ENCODE measurements around the gene PWP1.

The PWP1 gene

GRCh38 chr12:107735763-107736162, 50.2 kb downstream of the PWP1 start:
- no peaks in the 10 kb centered on the region for H3K27me3 ChIP-seq (ENCODE audit: control insufficient read depth in 1 of 2, insufficient read depth in 2 of 2, low read length in 2 of 2)
- H3K4me1 ChIP-seq (ENCODE audit: control insufficient read depth, insufficient read depth, low read length), result no peaks in the 10 kb centered on the region
- peaks cover 53 to 56% of the 10 kb centered on the region in 2 donors for H3K36me3 ChIP-seq (ENCODE audit: control insufficient read depth in 2 of 2, insufficient read depth in 2 of 2, low read length in 2 of 2)
- no peak overlapping the region for H3K9ac ChIP-seq (ENCODE audit: low read length in 2 of 2)
- no peaks in the 10 kb centered on the region for H3K9me3 ChIP-seq (ENCODE audit: control insufficient read depth in 2 of 2, low read length in 2 of 2)
- H3K4me3 ChIP-seq (ENCODE audit: low read length in 2 of 2), result no peak overlapping the region
- H3K27ac ChIP-seq (ENCODE audit: low read length), result no peak overlapping the region

- no peaks in the 10 kb centered on the region for H3K4me1 ChIP-seq (ENCODE audit: control insufficient read depth, insufficient read depth, low read length)
- peaks cover 59 to 67% of the 10 kb centered on the region in 2 donors for H3K36me3 ChIP-seq (ENCODE audit: control insufficient read depth in 2 of 2, insufficient read depth in 2 of 2, low read length in 2 of 2)
- H3K27me3 ChIP-seq (ENCODE audit: control insufficient read depth in 1 of 2, insufficient read depth in 2 of 2, low read length in 2 of 2), result no peaks in the 10 kb centered on the region
- H3K9me3 ChIP-seq (ENCODE audit: control insufficient read depth in 2 of 2, low read length in 2 of 2), result no peaks in the 10 kb centered on the region
- no peak overlapping the region for H3K27ac ChIP-seq (ENCODE audit: low read length)
- H3K9ac ChIP-seq (ENCODE audit: low read length in 2 of 2), result no peak overlapping the region
- H3K4me3 ChIP-seq (ENCODE audit: low read length in 2 of 2), result no peak overlapping the region
Observed at GRCh38 chr12:107736914-107737313, 51.3 kb downstream of the PWP1 start.

- Histone ChIP-seq H3K27me3 (ENCODE audit: control insufficient read depth in 1 of 2, insufficient read depth in 2 of 2, low read length in 2 of 2) (no peaks in the 10 kb centered on the region), H3K4me1 (ENCODE audit: control insufficient read depth, insufficient read depth, low read length) (no peaks in the 10 kb centered on the region), H3K27ac (ENCODE audit: low read length) (no peak overlapping the region), H3K9ac (ENCODE audit: low read length in 2 of 2) (no peak overlapping the region), H3K9me3 (ENCODE audit: control insufficient read depth in 2 of 2, low read length in 2 of 2) (no peaks in the 10 kb centered on the region), H3K4me3 (ENCODE audit: low read length in 2 of 2) (no peak overlapping the region), H3K36me3 (ENCODE audit: control insufficient read depth in 2 of 2, insufficient read depth in 2 of 2, low read length in 2 of 2) (peaks cover 31 to 37% of the 10 kb centered on the region in 2 donors)
Observed at GRCh38 chr12:107748472-107748871, 62.9 kb downstream of the PWP1 start.

- no peak overlapping the region for H3K9ac ChIP-seq (ENCODE audit: low read length in 2 of 2)
- H3K4me1 ChIP-seq (ENCODE audit: control insufficient read depth, insufficient read depth, low read length), result no peaks in the 10 kb centered on the region
- no peak overlapping the region for H3K4me3 ChIP-seq (ENCODE audit: low read length in 2 of 2)
- H3K27me3 ChIP-seq (ENCODE audit: control insufficient read depth in 1 of 2, insufficient read depth in 2 of 2, low read length in 2 of 2), result no peaks in the 10 kb centered on the region
- H3K9me3 ChIP-seq (ENCODE audit: control insufficient read depth in 2 of 2, low read length in 2 of 2), result no peaks in the 10 kb centered on the region
- H3K36me3 ChIP-seq (ENCODE audit: control insufficient read depth in 2 of 2, insufficient read depth in 2 of 2, low read length in 2 of 2), result peaks cover 31 to 36% of the 10 kb centered on the region in 2 donors
- H3K27ac ChIP-seq (ENCODE audit: low read length), result no peak overlapping the region
Observed at GRCh38 chr12:107749083-107749482, 63.5 kb downstream of the PWP1 start.

- Histone ChIP-seq H3K9me3 (ENCODE audit: control insufficient read depth in 2 of 2, low read length in 2 of 2) (no peaks in the 10 kb centered on the region), H3K9ac (ENCODE audit: low read length in 2 of 2) (peak overlapping the region in 1 of 2 donors; percentile 59), H3K27me3 (ENCODE audit: control insufficient read depth in 1 of 2, insufficient read depth in 2 of 2, low read length in 2 of 2) (no peaks in the 10 kb centered on the region), H3K4me1 (ENCODE audit: control insufficient read depth, insufficient read depth, low read length) (peaks cover 24% of the 10 kb centered on the region), H3K36me3 (ENCODE audit: control insufficient read depth in 2 of 2, insufficient read depth in 2 of 2, low read length in 2 of 2) (peaks cover 12 to 17% of the 10 kb centered on the region in 2 donors), H3K4me3 (ENCODE audit: low read length in 2 of 2) (peak overlapping the region; percentile 65 to 86), H3K27ac (ENCODE audit: low read length) (no peak overlapping the region)
Observed at GRCh38 chr12:107759410-107759809, 73.8 kb downstream of the PWP1 start.

GRCh38 chr12:107760207-107760808, 74.7 kb downstream of the PWP1 start:
- Histone ChIP-seq H3K36me3 (ENCODE audit: control insufficient read depth in 2 of 2, insufficient read depth in 2 of 2, low read length in 2 of 2) (peaks cover 7 to 13% of the 10 kb centered on the region in 2 donors), H3K27me3 (ENCODE audit: control insufficient read depth in 1 of 2, insufficient read depth in 2 of 2, low read length in 2 of 2) (no peaks in the 10 kb centered on the region), H3K4me1 (ENCODE audit: control insufficient read depth, insufficient read depth, low read length) (peaks cover 24% of the 10 kb centered on the region), H3K9me3 (ENCODE audit: control insufficient read depth in 2 of 2, low read length in 2 of 2) (no peaks in the 10 kb centered on the region), H3K27ac (ENCODE audit: low read length) (no peak overlapping the region), H3K4me3 (ENCODE audit: low read length in 2 of 2) (peak overlapping the region; percentile 65 to 86), H3K9ac (ENCODE audit: low read length in 2 of 2) (peak overlapping the region; percentile 59 to 78)

GRCh38 chr12:107760809-107761501, 75.4 kb downstream of the PWP1 start, which contains the start of gene PRDM4:
Gene PRDM4 (minus strand): TSS chr12:107761137. CDS start chr12:107760515, 622 bp downstream.
- H3K4me3 ChIP-seq (ENCODE audit: low read length in 2 of 2), result peak within 1 kb of the TSS; percentile 77 to 86
- H3K4me1 ChIP-seq (ENCODE audit: control insufficient read depth, insufficient read depth, low read length), result peaks cover 24% of the 10 kb centered on the region
- no peaks in the 10 kb centered on the region for H3K9me3 ChIP-seq (ENCODE audit: control insufficient read depth in 2 of 2, low read length in 2 of 2)
- H3K36me3 ChIP-seq (ENCODE audit: control insufficient read depth in 2 of 2, insufficient read depth in 2 of 2, low read length in 2 of 2), result peaks cover 7 to 10% of the 10 kb centered on the region in 2 donors
- H3K9ac ChIP-seq (ENCODE audit: low read length in 2 of 2), result peak within 1 kb of the TSS; percentile 59 to 78
- no peak within 1 kb of the TSS for H3K27ac ChIP-seq (ENCODE audit: low read length)
- H3K27me3 ChIP-seq (ENCODE audit: control insufficient read depth in 1 of 2, insufficient read depth in 2 of 2, low read length in 2 of 2), result no peaks in the 10 kb centered on the region

GRCh38 chr12:107761502-107761904, 75.9 kb downstream of the PWP1 start:
- no peaks in the 10 kb centered on the region for H3K27me3 ChIP-seq (ENCODE audit: control insufficient read depth in 1 of 2, insufficient read depth in 2 of 2, low read length in 2 of 2)
- no peak overlapping the region for H3K27ac ChIP-seq (ENCODE audit: low read length)
- peak overlapping the region; percentile 77 to 86 for H3K4me3 ChIP-seq (ENCODE audit: low read length in 2 of 2)
- peaks cover 24% of the 10 kb centered on the region for H3K4me1 ChIP-seq (ENCODE audit: control insufficient read depth, insufficient read depth, low read length)
- peaks cover 3 to 4% of the 10 kb centered on the region in 2 donors for H3K36me3 ChIP-seq (ENCODE audit: control insufficient read depth in 2 of 2, insufficient read depth in 2 of 2, low read length in 2 of 2)
- H3K9me3 ChIP-seq (ENCODE audit: control insufficient read depth in 2 of 2, low read length in 2 of 2), result no peaks in the 10 kb centered on the region
- H3K9ac ChIP-seq (ENCODE audit: low read length in 2 of 2), result peak overlapping the region; percentile 44 to 77

All from stomach smooth muscle (tissue), 2 donors.